ENCODE measurements around the gene GDE1. TPM values are rescaled to one million over a fixed set of nuclear protein-coding genes. Genes with fewer than 3 reads are reported as not detected.

GDE1 gene
- total RNA-seq, 1 experiment from 2014 or later: 48.6 TPM

- H2BK5ac ChIP-seq (ENCODE audit: insufficient read length, low read length): no peak overlapping the region
- no peak overlapping the region for H4K5ac ChIP-seq (ENCODE audit: insufficient read length, low read depth, low read length)
- H3K18ac ChIP-seq (ENCODE audit: insufficient read length, low read depth, low read length): no peak overlapping the region
- H3K23me2 ChIP-seq (ENCODE audit: insufficient read length, low read depth, low read length, poor library complexity, severe bottlenecking): no peaks in the 10 kb centered on the region
- H3K27me3 ChIP-seq (ENCODE audit: insufficient read depth, low read length): no peaks in the 10 kb centered on the region
- no peaks in the 10 kb centered on the region for H3K4me1 ChIP-seq (ENCODE audit: insufficient read depth, low read length)
- no peak overlapping the region for H2BK15ac ChIP-seq (ENCODE audit: low read depth, low read length)
- Mint-ChIP-seq H3K9me3 (no peaks in the 10 kb centered on the region), H3K4me3 (no peak overlapping the region), H3K27me3 (ENCODE audit: low read depth) (no peaks in the 10 kb centered on the region), H3K27ac (no peak overlapping the region), H3K4me1 (no peaks in the 10 kb centered on the region), H3K36me3 (ENCODE audit: insufficient read depth in 1 of 3, low read depth in 3 of 3) (peaks cover 34 to 59% (median 49%) of the 10 kb centered on the region in 3 experiments)
- no peak overlapping the region for H2BK12ac ChIP-seq (ENCODE audit: insufficient read length, low read depth, low read length)
- H3K79me2 ChIP-seq (ENCODE audit: insufficient read depth, low read length): no peaks in the 10 kb centered on the region
- no peaks in the 10 kb centered on the region for H3K79me1 ChIP-seq (ENCODE audit: insufficient read depth, low read depth, low read length, poor library complexity, severe bottlenecking)
- H3K56ac ChIP-seq (ENCODE audit: insufficient read length, low read depth, low read length): no peak overlapping the region
- no peaks in the 10 kb centered on the region for H3K9me3 ChIP-seq (ENCODE audit: control insufficient read depth, low read depth, low read length)
- no peak overlapping the region for H3K23ac ChIP-seq (ENCODE audit: insufficient read length, low read depth, low read length)
- no peak overlapping the region for H2BK120ac ChIP-seq (ENCODE audit: low read depth, low read length, poor library complexity, severe bottlenecking)
- no CpG with 5 or more reads among the region's 4 CpGs for WGBS (ENCODE audit: extremely low coverage, insufficient read length, low lambda C conversion rate)
- no peak for TF ChIP-seq CTCF (conservative IDR thresholded peaks at IDR 0.05)
- H2BK20ac ChIP-seq (ENCODE audit: low read depth, low read length, poor library complexity, severe bottlenecking): no peak overlapping the region
- H3K4ac ChIP-seq (ENCODE audit: low read depth, low read length): no peak overlapping the region
- no peak overlapping the region for H4K91ac ChIP-seq (ENCODE audit: insufficient read length, low read depth, low read length)
- H3K4me2 ChIP-seq (ENCODE audit: insufficient read depth, insufficient read length, low read length): no peak overlapping the region
- H3K9ac ChIP-seq (ENCODE audit: extremely low read depth, insufficient read length, low read length): no peak overlapping the region
- no peaks in the 10 kb centered on the region for H4K20me1 ChIP-seq (ENCODE audit: control insufficient read depth, insufficient read depth, insufficient read length)
- no peak overlapping the region for H3K14ac ChIP-seq (ENCODE audit: insufficient read depth, low read length)
- no peak overlapping the region for H2AFZ ChIP-seq (ENCODE audit: low read length)
- DNase-seq: no peak
- H3T11ph ChIP-seq (ENCODE audit: low read length): no peak overlapping the region
- no peak overlapping the region for H4K8ac ChIP-seq (replicated peaks; ENCODE audit: insufficient read length, low read depth, low read length)
- H2AK5ac ChIP-seq (ENCODE audit: insufficient read length, low read length): no peak overlapping the region
- H3K27ac ChIP-seq (ENCODE audit: insufficient read length, low read depth, low read length): no peak overlapping the region
Observed at GRCh38 chr16:19513377-19514053, 8.4 kb downstream of the GDE1 start.
